ENCODE results near the gene PTPN23. TPM values are rescaled to one million over a fixed set of nuclear protein-coding genes. Genes with fewer than 3 reads are reported as not detected.
A peak's percentile ranks its signal among the peaks of the same experiment; 100 is the strongest.

PTPN23 gene
- total and polyA plus RNA-seq, 9 of the 15 experiments (the other 6 are each of a cell fraction or from before 2014, with no cell fraction given) = 0.41 to 58.7 (median 7.2) TPM

- TF ChIP-seq FOXJ2 (tag; IDR thresholded peaks at IDR 0.05) = 0 out of 2 replicates have a peak, but pooled peaks have one; percentile 33
- TF ChIP-seq ZNF668 (CRISPR knock-in tag; IDR thresholded peaks at IDR 0.05) = no peak
- TF ChIP-seq, protein P1, sequence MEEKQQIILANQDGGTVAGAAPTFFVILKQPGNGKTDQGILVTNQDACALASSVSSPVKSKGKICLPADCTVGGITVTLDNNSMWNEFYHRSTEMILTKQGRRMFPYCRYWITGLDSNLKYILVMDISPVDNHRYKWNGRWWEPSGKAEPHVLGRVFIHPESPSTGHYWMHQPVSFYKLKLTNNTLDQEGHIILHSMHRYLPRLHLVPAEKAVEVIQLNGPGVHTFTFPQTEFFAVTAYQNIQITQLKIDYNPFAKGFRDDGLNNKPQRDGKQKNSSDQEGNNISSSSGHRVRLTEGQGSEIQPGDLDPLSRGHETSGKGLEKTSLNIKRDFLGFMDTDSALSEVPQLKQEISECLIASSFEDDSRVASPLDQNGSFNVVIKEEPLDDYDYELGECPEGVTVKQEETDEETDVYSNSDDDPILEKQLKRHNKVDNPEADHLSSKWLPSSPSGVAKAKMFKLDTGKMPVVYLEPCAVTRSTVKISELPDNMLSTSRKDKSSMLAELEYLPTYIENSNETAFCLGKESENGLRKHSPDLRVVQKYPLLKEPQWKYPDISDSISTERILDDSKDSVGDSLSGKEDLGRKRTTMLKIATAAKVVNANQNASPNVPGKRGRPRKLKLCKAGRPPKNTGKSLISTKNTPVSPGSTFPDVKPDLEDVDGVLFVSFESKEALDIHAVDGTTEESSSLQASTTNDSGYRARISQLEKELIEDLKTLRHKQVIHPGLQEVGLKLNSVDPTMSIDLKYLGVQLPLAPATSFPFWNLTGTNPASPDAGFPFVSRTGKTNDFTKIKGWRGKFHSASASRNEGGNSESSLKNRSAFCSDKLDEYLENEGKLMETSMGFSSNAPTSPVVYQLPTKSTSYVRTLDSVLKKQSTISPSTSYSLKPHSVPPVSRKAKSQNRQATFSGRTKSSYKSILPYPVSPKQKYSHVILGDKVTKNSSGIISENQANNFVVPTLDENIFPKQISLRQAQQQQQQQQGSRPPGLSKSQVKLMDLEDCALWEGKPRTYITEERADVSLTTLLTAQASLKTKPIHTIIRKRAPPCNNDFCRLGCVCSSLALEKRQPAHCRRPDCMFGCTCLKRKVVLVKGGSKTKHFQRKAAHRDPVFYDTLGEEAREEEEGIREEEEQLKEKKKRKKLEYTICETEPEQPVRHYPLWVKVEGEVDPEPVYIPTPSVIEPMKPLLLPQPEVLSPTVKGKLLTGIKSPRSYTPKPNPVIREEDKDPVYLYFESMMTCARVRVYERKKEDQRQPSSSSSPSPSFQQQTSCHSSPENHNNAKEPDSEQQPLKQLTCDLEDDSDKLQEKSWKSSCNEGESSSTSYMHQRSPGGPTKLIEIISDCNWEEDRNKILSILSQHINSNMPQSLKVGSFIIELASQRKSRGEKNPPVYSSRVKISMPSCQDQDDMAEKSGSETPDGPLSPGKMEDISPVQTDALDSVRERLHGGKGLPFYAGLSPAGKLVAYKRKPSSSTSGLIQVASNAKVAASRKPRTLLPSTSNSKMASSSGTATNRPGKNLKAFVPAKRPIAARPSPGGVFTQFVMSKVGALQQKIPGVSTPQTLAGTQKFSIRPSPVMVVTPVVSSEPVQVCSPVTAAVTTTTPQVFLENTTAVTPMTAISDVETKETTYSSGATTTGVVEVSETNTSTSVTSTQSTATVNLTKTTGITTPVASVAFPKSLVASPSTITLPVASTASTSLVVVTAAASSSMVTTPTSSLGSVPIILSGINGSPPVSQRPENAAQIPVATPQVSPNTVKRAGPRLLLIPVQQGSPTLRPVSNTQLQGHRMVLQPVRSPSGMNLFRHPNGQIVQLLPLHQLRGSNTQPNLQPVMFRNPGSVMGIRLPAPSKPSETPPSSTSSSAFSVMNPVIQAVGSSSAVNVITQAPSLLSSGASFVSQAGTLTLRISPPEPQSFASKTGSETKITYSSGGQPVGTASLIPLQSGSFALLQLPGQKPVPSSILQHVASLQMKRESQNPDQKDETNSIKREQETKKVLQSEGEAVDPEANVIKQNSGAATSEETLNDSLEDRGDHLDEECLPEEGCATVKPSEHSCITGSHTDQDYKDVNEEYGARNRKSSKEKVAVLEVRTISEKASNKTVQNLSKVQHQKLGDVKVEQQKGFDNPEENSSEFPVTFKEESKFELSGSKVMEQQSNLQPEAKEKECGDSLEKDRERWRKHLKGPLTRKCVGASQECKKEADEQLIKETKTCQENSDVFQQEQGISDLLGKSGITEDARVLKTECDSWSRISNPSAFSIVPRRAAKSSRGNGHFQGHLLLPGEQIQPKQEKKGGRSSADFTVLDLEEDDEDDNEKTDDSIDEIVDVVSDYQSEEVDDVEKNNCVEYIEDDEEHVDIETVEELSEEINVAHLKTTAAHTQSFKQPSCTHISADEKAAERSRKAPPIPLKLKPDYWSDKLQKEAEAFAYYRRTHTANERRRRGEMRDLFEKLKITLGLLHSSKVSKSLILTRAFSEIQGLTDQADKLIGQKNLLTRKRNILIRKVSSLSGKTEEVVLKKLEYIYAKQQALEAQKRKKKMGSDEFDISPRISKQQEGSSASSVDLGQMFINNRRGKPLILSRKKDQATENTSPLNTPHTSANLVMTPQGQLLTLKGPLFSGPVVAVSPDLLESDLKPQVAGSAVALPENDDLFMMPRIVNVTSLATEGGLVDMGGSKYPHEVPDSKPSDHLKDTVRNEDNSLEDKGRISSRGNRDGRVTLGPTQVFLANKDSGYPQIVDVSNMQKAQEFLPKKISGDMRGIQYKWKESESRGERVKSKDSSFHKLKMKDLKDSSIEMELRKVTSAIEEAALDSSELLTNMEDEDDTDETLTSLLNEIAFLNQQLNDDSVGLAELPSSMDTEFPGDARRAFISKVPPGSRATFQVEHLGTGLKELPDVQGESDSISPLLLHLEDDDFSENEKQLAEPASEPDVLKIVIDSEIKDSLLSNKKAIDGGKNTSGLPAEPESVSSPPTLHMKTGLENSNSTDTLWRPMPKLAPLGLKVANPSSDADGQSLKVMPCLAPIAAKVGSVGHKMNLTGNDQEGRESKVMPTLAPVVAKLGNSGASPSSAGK (IDR thresholded peaks at IDR 0.05) = peak; percentile 96
- TF ChIP-seq SIRT6 (IDR thresholded peaks at IDR 0.05; ENCODE audit: low read depth, low read length) = no peak
- TF ChIP-seq ZBTB33 (CRISPR knock-in tag; IDR thresholded peaks at IDR 0.05) = no peak
- TF ChIP-seq, protein P2, sequence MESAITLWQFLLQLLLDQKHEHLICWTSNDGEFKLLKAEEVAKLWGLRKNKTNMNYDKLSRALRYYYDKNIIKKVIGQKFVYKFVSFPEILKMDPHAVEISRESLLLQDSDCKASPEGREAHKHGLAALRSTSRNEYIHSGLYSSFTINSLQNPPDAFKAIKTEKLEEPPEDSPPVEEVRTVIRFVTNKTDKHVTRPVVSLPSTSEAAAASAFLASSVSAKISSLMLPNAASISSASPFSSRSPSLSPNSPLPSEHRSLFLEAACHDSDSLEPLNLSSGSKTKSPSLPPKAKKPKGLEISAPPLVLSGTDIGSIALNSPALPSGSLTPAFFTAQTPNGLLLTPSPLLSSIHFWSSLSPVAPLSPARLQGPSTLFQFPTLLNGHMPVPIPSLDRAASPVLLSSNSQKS (CRISPR knock-in tag; IDR thresholded peaks at IDR 0.05) = no peak
- TF ChIP-seq PHF21A (IDR thresholded peaks at IDR 0.05; ENCODE audit: borderline replicate concordance, low read depth) = no peak
- 0 out of 2 replicates have a peak, but pooled peaks have one; percentile 21 for TF ChIP-seq ESRRB (CRISPR knock-in tag; IDR thresholded peaks at IDR 0.05; ENCODE audit: borderline replicate concordance)
- TF ChIP-seq MEIS2 (IDR thresholded peaks at IDR 0.05; ENCODE audit: partially characterized antibody) = no peak
- TF ChIP-seq SETDB1 (IDR thresholded peaks at IDR 0.05; ENCODE audit: low read length) = no peak
- TF ChIP-seq RBM14 (IDR thresholded peaks at IDR 0.05; ENCODE audit: borderline replicate concordance, insufficient read depth, low read depth, low read length) = no peak
- no peak for TF ChIP-seq MIER1 (IDR thresholded peaks at IDR 0.05; ENCODE audit: low read depth)
- 0 out of 2 replicates have a peak, but pooled peaks have one; percentile 36 for TF ChIP-seq GATAD2A (IDR thresholded peaks at IDR 0.05)
- no peak for TF ChIP-seq PML (IDR thresholded peaks at IDR 0.05; ENCODE audit: low read length)
- TF ChIP-seq SP1 (CRISPR knock-in tag; IDR thresholded peaks at IDR 0.05) = no peak
Observed at GRCh38 chr3:47379411-47379899, 1.4 kb upstream of the PTPN23 start (continued).
